ENCODE measurements around the gene LRRC25. TPM values are rescaled to one million over a fixed set of nuclear protein-coding genes. Genes with fewer than 3 reads are reported as not detected.

Gene LRRC25
- total RNA-seq = 0.18 to 0.29 TPM in 2 of 3 replicates, not detected in the other

DNA sequence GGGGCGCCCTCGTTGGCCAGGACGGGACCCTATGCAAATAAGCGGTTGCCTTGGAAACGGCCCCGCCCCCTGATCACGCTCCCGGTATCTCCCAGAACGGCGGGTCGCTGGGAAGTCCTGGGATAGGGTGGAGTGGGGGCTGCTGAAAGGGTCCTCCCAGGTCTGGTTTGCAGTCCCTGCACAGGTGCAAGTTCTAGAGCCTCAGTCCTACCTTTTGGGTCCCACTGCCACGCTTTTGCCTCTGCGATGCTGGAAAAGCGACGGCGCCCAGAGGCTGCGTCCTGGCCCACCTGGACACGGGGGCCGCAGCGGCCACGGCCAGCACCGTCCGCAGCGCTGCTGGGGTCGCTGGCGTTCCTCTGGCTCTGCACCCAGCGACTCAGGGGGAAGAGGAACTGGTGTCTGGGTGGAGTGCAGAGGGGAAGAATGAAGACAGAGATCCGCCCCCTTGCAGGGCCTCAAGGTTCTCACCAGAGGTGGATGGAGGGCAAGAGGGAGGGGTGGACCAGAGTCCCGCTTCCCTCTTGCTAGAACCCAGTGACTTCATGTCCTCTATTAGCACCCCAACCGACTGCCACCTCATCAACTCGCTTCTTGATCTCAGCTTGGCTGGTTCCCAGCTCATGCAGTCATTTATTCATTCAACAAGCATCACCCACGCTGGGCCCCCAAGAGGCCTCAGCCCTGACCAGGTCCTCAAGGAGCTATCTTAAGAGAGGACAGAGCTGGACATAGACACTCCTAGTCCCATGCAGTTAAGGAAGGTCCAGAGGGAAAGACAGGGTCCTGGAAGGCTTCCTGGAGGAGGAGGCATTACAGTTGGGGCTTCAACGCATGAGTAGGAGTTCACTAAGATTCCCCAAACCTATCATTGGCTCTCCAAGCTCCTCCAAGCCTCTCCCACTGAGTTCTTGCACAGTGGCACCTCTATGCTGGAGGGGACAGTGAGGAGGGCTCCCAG lies at the start of gene LRRC25:
Gene LRRC25 (minus strand): TSS at position 381 of the 961 bp plus-strand sequence. CDS start 659 bp downstream, outside the sequence.
- Mint-ChIP-seq H3K4me3 (no peak within 1 kb of the TSS), H3K27ac (no peak within 1 kb of the TSS), H3K4me1 (peaks cover 7% of the 10 kb centered on the region), H3K27me3 (ENCODE audit: low read depth) (no peaks in the 10 kb centered on the region), H3K36me3 (no peaks in the 10 kb centered on the region), H3K9me3 (no peaks in the 10 kb centered on the region)
- TF ChIP-seq, protein P1, sequence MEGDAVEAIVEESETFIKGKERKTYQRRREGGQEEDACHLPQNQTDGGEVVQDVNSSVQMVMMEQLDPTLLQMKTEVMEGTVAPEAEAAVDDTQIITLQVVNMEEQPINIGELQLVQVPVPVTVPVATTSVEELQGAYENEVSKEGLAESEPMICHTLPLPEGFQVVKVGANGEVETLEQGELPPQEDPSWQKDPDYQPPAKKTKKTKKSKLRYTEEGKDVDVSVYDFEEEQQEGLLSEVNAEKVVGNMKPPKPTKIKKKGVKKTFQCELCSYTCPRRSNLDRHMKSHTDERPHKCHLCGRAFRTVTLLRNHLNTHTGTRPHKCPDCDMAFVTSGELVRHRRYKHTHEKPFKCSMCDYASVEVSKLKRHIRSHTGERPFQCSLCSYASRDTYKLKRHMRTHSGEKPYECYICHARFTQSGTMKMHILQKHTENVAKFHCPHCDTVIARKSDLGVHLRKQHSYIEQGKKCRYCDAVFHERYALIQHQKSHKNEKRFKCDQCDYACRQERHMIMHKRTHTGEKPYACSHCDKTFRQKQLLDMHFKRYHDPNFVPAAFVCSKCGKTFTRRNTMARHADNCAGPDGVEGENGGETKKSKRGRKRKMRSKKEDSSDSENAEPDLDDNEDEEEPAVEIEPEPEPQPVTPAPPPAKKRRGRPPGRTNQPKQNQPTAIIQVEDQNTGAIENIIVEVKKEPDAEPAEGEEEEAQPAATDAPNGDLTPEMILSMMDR (IDR thresholded peaks at IDR 0.05; ENCODE audit: unreplicated experiment) = no peak
- no peak for DNase-seq (ENCODE audit: low spot score in 2 of 2, unreplicated experiment in 2 of 2)

- H3K9me3 Mint-ChIP-seq = no peaks in the 10 kb centered on the region
- DNase-seq (ENCODE audit: low spot score in 2 of 2, unreplicated experiment in 2 of 2) = no peak
- peak overlapping the region; percentile 72 for H3K27ac Mint-ChIP-seq
- peaks cover 16% of the 10 kb centered on the region for H3K4me1 Mint-ChIP-seq
- peaks cover 6% of the 10 kb centered on the region for H3K36me3 Mint-ChIP-seq
- no peak overlapping the region for H3K4me3 Mint-ChIP-seq
- no peaks in the 10 kb centered on the region for H3K27me3 Mint-ChIP-seq (ENCODE audit: low read depth)
- TF ChIP-seq, protein P1 (IDR thresholded peaks at IDR 0.05; ENCODE audit: unreplicated experiment) = no peak
These were observed 49.5 kb upstream of the LRRC25 start for GRCh38 chr19:18446811-18447359.

DNA sequence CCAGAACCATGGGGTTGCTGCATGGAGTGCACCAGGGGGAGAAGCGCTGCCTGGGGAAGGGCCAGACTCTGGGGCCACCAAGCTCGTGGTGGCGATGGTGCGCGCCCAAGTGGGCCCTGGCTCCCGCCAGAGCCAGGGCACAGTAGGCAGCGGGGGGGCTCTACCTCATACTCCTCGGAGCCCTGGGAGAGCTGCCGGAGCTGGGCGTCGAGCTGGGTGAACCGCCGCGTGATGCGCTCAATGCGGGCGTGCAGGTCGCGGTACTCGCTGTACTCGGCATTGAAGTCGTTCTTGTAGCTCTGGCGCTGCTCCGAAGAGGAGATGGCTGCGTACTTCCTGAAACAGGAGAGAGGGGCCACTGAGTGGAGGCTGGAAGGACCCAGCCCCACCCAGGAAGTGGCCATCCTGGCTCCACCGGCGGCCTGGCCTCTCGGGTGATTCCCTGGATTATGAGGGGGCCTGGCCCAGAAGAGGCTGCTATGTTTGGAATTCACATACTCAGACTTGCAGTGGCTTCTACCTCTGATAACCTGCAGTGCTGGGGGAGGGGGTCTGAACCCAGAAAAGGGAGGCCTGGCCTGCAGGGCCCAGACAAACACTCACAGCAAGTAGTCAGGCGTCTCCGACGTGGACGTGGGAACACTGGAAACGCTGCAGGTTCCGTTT lies 48.9 kb upstream of the LRRC25 start:
- H3K27ac Mint-ChIP-seq = peak overlapping the region; percentile 72
- no peaks in the 10 kb centered on the region for H3K9me3 Mint-ChIP-seq
- no peak overlapping the region for H3K4me3 Mint-ChIP-seq
- no peak for DNase-seq (ENCODE audit: low spot score in 2 of 2, unreplicated experiment in 2 of 2)
- peaks cover 16% of the 10 kb centered on the region for H3K4me1 Mint-ChIP-seq
- no peaks in the 10 kb centered on the region for H3K27me3 Mint-ChIP-seq (ENCODE audit: low read depth)
- peaks cover 6% of the 10 kb centered on the region for H3K36me3 Mint-ChIP-seq
- TF ChIP-seq, protein P1 (IDR thresholded peaks at IDR 0.05; ENCODE audit: unreplicated experiment) = no peak

GRCh38 chr19:18445262-18445948 lies 48.0 kb upstream of the LRRC25 start:
- Mint-ChIP-seq H3K27me3 (ENCODE audit: low read depth) (no peaks in the 10 kb centered on the region), H3K4me1 (peaks cover 22% of the 10 kb centered on the region), H3K4me3 (no peak overlapping the region), H3K27ac (no peak overlapping the region), H3K9me3 (no peaks in the 10 kb centered on the region), H3K36me3 (peaks cover 3% of the 10 kb centered on the region)
- no peak for DNase-seq (ENCODE audit: low spot score in 2 of 2, unreplicated experiment in 2 of 2)
- TF ChIP-seq, protein P1 (IDR thresholded peaks at IDR 0.05; ENCODE audit: unreplicated experiment) = no peak

- Mint-ChIP-seq H3K27me3 (ENCODE audit: low read depth) (no peaks in the 10 kb centered on the region), H3K4me3 (no peak overlapping the region), H3K4me1 (peaks cover 30% of the 10 kb centered on the region), H3K36me3 (peaks cover 3% of the 10 kb centered on the region), H3K27ac (no peak overlapping the region), H3K9me3 (no peaks in the 10 kb centered on the region)
- TF ChIP-seq, protein P1 (IDR thresholded peaks at IDR 0.05; ENCODE audit: unreplicated experiment) = no peak
- no peak for DNase-seq (ENCODE audit: low spot score in 2 of 2, unreplicated experiment in 2 of 2)
These were observed 47.1 kb upstream of the LRRC25 start for GRCh38 chr19:18444513-18444912.

Measured in mesothelial cell of epicardium (in vitro differentiated cells).